Adipose tissue (tissue), 3 donors: ENCODE measurements around the gene ASPHD2. TPM values are rescaled to one million over a fixed set of nuclear protein-coding genes. Genes with fewer than 3 reads are reported as not detected.

Experiments used
- H3K27ac ChIP-seq: one replicate; pipeline ENCODE4 v1.5.1; 2013; ENCODE audit warnings: low read depth, low read length
- WGBS, 3 donors: extraction: QIAGEN DNeasy Blood & Tissue Kit; methylation state at CpG; one replicate each; pipeline ENCODE4 v1.1.7; 2013; 5-methylcytosine and 5-hydroxymethylcytosine counted together
- polyA plus RNA-seq, 3 donors: library from polyadenylated mRNA; stranded (reverse); fragments of 200-250 nt; gene quantifications; one replicate each; pipeline ENCODE4 v1.2.3, GENCODE V29; 2013
- donor health status: healthy with polysubstance abuse.
- donor health status: Bipolar disorder and iron deficiency.
- donor health status: healthy.

The ASPHD2 gene
- polyA plus RNA-seq, 3 donors = 0.17 to 0.67 (median 0.22) TPM

GRCh38 chr22:26462051-26462450 lies 33.0 kb downstream of the ASPHD2 start:
- 90 to 94% (median 94%) methylated on average over 5 of the region's 5 CpGs for WGBS, 3 donors
- no peak overlapping the region for H3K27ac ChIP-seq

GRCh38 chr22:26462641-26463040 lies 33.6 kb downstream of the ASPHD2 start:
- H3K27ac ChIP-seq = no peak overlapping the region
- 85 to 92% (median 91%) methylated on average over 3 of the region's 3 CpGs for WGBS, 3 donors

- H3K27ac ChIP-seq = no peak overlapping the region
- WGBS, 3 donors = 70 to 75% (median 71%) methylated on average over 10 of the region's 10 CpGs
Observed at GRCh38 chr22:26463101-26463661, 34.1 kb downstream of the ASPHD2 start.

GRCh38 chr22:26463688-26464087 lies 34.6 kb downstream of the ASPHD2 start:
- no peak overlapping the region for H3K27ac ChIP-seq
- 63 to 77% (median 69%) methylated on average over 9 of the region's 9 CpGs for WGBS, 3 donors

- 54 to 77% (median 71%) methylated on average over 7 of the region's 7 CpGs for WGBS, 3 donors
- no peak overlapping the region for H3K27ac ChIP-seq
Observed at GRCh38 chr22:26464312-26464711, 35.3 kb downstream of the ASPHD2 start.

- no peak overlapping the region for H3K27ac ChIP-seq
- 91 to 92% (median 92%) methylated on average over 5 of the region's 5 CpGs for WGBS, 3 donors
Observed at GRCh38 chr22:26466196-26466595, 37.1 kb downstream of the ASPHD2 start.

- H3K27ac ChIP-seq = no peak overlapping the region
- 90 to 95% (median 92%) methylated on average over 2 of the region's 2 CpGs for WGBS, 3 donors
Observed at GRCh38 chr22:26470807-26471206, 41.7 kb downstream of the ASPHD2 start.

GRCh38 chr22:26471522-26471921 lies 42.5 kb downstream of the ASPHD2 start:
- WGBS, 3 donors = 83 to 93% (median 87%) methylated on average over 5 of the region's 5 CpGs
- H3K27ac ChIP-seq = no peak overlapping the region

GRCh38 chr22:26474682-26475081 lies 45.6 kb downstream of the ASPHD2 start:
- H3K27ac ChIP-seq = no peak overlapping the region

GRCh38 chr22:26476705-26477340 lies 47.8 kb downstream of the ASPHD2 start:
- 62 to 85% (median 71%) methylated on average over 4 of the region's 4 CpGs for WGBS, 3 donors
- H3K27ac ChIP-seq = no peak overlapping the region

- WGBS, 3 donors = 39 to 42% (median 40%) methylated on average over 4 of the region's 4 CpGs
- no peak overlapping the region for H3K27ac ChIP-seq
Observed at GRCh38 chr22:26477341-26477731, 48.3 kb downstream of the ASPHD2 start.

- H3K27ac ChIP-seq = no peak overlapping the region
- WGBS, 3 donors = 31 to 50% (median 42%) methylated on average over 12 of the region's 12 CpGs
Observed at GRCh38 chr22:26479043-26479791, 50.2 kb downstream of the ASPHD2 start.

- WGBS, 3 donors = 46 to 65% (median 63%) methylated on average over 12 of the region's 12 CpGs
- no peak overlapping the region for H3K27ac ChIP-seq
Observed at GRCh38 chr22:26479792-26480610, 50.9 kb downstream of the ASPHD2 start.

GRCh38 chr22:26480611-26480932 lies 51.5 kb downstream of the ASPHD2 start:
- 74 to 91% (median 81%) methylated on average over 2 of the region's 2 CpGs for WGBS, 3 donors
- H3K27ac ChIP-seq = no peak overlapping the region

- WGBS, 3 donors = 65 to 69% (median 68%) methylated on average over 6 of the region's 6 CpGs
Observed at GRCh38 chr22:26481112-26481693, 52.1 kb downstream of the ASPHD2 start.

GRCh38 chr22:26481694-26482093 lies 52.6 kb downstream of the ASPHD2 start:
- 74 to 79% (median 76%) methylated on average over 4 of the region's 4 CpGs for WGBS, 3 donors
- H3K27ac ChIP-seq = no peak overlapping the region

More at GRCh38 chr22:26481112-26481693, 52.1 kb downstream of the ASPHD2 start:
- no peak overlapping the region for H3K27ac ChIP-seq

GRCh38 chr22:26482161-26482560 lies 53.1 kb downstream of the ASPHD2 start:
- no peak overlapping the region for H3K27ac ChIP-seq
- WGBS, 3 donors = 39 to 46% (median 45%) methylated on average over 5 of the region's 5 CpGs

- WGBS, 3 donors = 6 to 13% (median 7%) methylated on average over 7 of the region's 7 CpGs
Observed at GRCh38 chr22:26483043-26483438, 54.0 kb downstream of the ASPHD2 start.

More at GRCh38 chr22:26483043-26483438, 54.0 kb downstream of the ASPHD2 start:
- no peak overlapping the region for H3K27ac ChIP-seq
